Amniotic stem cell (primary cell): ENCODE results near the gene MCAM.

Source experiments
- DNase-seq: peaks from one replicate; lab custom pipeline; 2025; lab: John Stamatoyannopoulos, UW

Gene MCAM

GRCh38 chr11:119307219-119307618 lies 9.7 kb downstream of the MCAM start:
- no peak for DNase-seq

GRCh38 chr11:119306373-119306890 lies 10.5 kb downstream of the MCAM start:
- no peak for DNase-seq

GRCh38 chr11:119305556-119306372 lies 11.2 kb downstream of the MCAM start:
- DNase-seq = no peak

GRCh38 chr11:119303227-119303718 lies 13.7 kb downstream of the MCAM start:
- no peak for DNase-seq

GRCh38 chr11:119300198-119300964 lies 16.5 kb downstream of the MCAM start:
- no peak for DNase-seq

- DNase-seq = no peak
Observed at GRCh38 chr11:119299416-119299815, 17.5 kb downstream of the MCAM start.

- no peak for DNase-seq
Observed at GRCh38 chr11:119298726-119299125, 18.2 kb downstream of the MCAM start.

- DNase-seq = no peak
Observed at GRCh38 chr11:119297938-119298337, 19.0 kb downstream of the MCAM start.

- no peak for DNase-seq
Observed at GRCh38 chr11:119295178-119295577, 21.8 kb downstream of the MCAM start.

GRCh38 chr11:119293461-119293860 lies 23.5 kb downstream of the MCAM start:
- no peak for DNase-seq

- DNase-seq = no peak
Observed at GRCh38 chr11:119290894-119291497, 25.9 kb downstream of the MCAM start.

- DNase-seq = no peak
Observed at GRCh38 chr11:119288219-119288618, 28.7 kb downstream of the MCAM start.

GRCh38 chr11:119285431-119285830 lies 31.5 kb downstream of the MCAM start:
- no peak for DNase-seq

- DNase-seq = no peak
Observed at GRCh38 chr11:119284344-119285157, 32.4 kb downstream of the MCAM start.

- DNase-seq = no peak
Observed at GRCh38 chr11:119282495-119282894, 34.4 kb downstream of the MCAM start.

GRCh38 chr11:119277660-119278059 lies 39.3 kb downstream of the MCAM start:
- no peak for DNase-seq

GRCh38 chr11:119273721-119274120 lies 43.2 kb downstream of the MCAM start:
- DNase-seq = no peak

GRCh38 chr11:119267645-119268044 lies 49.3 kb downstream of the MCAM start:
- no peak for DNase-seq

- no peak for DNase-seq
Observed at GRCh38 chr11:119266517-119267255, 50.2 kb downstream of the MCAM start.

- DNase-seq = no peak
Observed at GRCh38 chr11:119266063-119266462, 50.9 kb downstream of the MCAM start.
